Raji (cell line): ENCODE results near the gene ABL1.

ENCODE experiments used
- POLR2A ChIP-seq: IDR thresholded peaks from 2 replicates; pipeline ENCODE4 v1.6.1; 2011; ENCODE audit warnings: low read depth, low read length, control low read depth; ENCODE audit not compliant: insufficient read depth

The ABL1 gene

GRCh38 chr9:130823435-130823834 lies 11.6 kb upstream of the ABL1 start:
- no peak for TF ChIP-seq POLR2A

GRCh38 chr9:130824079-130824478 lies 11.0 kb upstream of the ABL1 start:
- no peak for TF ChIP-seq POLR2A

GRCh38 chr9:130824643-130825350 lies 10.3 kb upstream of the ABL1 start:
- TF ChIP-seq POLR2A: no peak

GRCh38 chr9:130825351-130825651 lies 9.8 kb upstream of the ABL1 start:
- TF ChIP-seq POLR2A: no peak

- no peak for TF ChIP-seq POLR2A
These were observed 9.2 kb upstream of the ABL1 start for GRCh38 chr9:130825809-130826208.

GRCh38 chr9:130829762-130830161 lies 5.3 kb upstream of the ABL1 start:
- TF ChIP-seq POLR2A: no peak

GRCh38 chr9:130830231-130830760 lies 4.8 kb upstream of the ABL1 start:
- TF ChIP-seq POLR2A: no peak

GRCh38 chr9:130831077-130831476 lies 4.0 kb upstream of the ABL1 start:
- TF ChIP-seq POLR2A: no peak

GRCh38 chr9:130833031-130833990 lies 1.7 kb upstream of the ABL1 start:
- TF ChIP-seq POLR2A: no peak

- TF ChIP-seq POLR2A: peak; percentile 28; the same call in 1 of the 2 replicates
These were observed 616 bp downstream of the ABL1 start for GRCh38 chr9:130835441-130836298.

GRCh38 chr9:130837002-130837511 lies 2.0 kb downstream of the ABL1 start:
- TF ChIP-seq POLR2A: no peak

- no peak for TF ChIP-seq POLR2A
These were observed 2.6 kb downstream of the ABL1 start for GRCh38 chr9:130837643-130838042.

GRCh38 chr9:130839132-130840111 lies 4.4 kb downstream of the ABL1 start:
- TF ChIP-seq POLR2A: no peak

GRCh38 chr9:130842545-130842944 lies 7.5 kb downstream of the ABL1 start:
- TF ChIP-seq POLR2A: no peak
